ENCODE data around the gene CCDC88A.
"Not testable (repeated sequence)": the region's sequence is repeated elsewhere in the genome, so short reads cannot be mapped to it uniquely, and the experiment has no call there.

The CCDC88A gene

DNA sequence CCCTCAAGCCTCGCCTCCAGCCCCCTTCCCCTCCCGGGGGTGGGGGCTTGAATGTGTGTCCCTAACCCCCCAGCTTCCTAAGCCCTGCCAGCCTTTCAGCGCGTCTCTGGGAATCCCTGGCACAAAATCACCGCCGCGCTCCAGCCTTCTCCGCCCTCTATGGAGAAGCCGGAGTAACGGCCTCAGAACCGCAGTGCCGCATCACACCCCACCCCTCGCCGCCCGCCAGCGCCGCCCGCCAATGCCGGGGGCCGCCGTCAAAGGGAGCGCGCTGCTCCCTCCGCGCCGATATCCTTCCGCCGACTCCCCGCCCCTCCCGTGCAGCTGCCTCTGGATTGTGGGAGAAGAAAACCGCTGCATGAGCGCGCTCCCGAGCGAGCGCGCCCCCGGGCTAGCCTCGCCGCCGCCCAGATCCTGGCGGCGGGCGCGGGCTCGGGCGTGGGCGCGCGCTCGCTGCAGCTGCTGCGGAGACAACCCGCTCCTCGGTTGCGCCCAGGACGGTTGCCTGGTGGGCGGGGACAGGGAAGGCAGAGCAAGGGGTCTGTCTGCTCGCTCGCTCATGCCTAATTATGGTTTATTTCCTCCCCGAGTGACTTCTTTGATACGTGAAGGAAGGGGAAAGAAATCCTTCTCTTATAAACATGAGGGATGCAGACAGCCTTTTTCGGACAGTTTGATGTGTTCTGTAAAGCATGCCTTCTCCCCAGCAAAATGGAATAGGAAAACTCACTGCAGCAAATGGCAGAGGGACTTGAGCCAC lies at the start of gene CCDC88A:
Gene CCDC88A, minus strand, starts transcription at position 178 of the 760 bp plus-strand sequence. CDS start 777 bp downstream, outside the sequence.
- peak; percentile 71 for DNase-seq

DNA sequence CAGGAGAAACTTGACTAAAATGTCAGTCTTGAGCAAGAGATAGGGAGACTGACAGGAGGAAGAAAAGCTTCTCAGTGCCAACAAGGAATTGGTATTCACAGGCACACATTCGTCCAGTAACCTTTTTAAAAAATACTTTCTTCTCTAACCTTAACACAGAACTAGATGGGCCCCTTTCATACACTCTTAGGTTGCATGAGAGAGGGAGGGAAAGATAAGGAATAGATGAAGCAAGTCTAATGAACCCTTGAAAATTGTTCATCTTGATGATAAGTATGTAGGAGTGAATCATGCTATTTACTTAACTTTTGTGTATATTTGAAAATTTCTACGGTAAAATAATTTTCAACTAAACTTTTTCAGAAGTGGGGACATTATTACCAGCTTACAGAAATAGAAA lies 42.0 kb upstream of the CCDC88A start:
- DNase-seq, result no peak

DNA sequence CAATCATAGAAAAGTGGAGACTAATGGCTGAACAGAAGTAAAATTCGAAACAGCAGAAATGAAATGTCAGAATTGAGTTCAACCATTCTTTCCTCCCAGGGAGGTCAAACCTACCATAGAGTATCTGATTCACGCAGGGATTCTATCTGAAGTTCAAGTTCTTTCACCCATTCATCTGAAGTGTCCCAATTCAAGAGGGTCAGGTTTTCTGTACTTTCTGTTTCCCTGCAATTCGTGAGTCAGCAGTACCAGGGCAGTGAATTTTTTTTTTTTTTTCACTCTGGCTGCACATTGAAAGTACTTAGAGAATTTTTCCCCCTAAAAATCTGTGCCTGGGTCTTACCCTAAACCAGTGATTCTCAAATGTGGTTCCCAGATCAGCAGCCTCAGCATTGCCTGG lies 40.9 kb upstream of the CCDC88A start:
- DNase-seq, result no peak

- no peak for DNase-seq
Measured at GRCh38 chr2:55459714-55460274, 40.1 kb upstream of the CCDC88A start.

- no peak for DNase-seq
Measured at GRCh38 chr2:55459279-55459678, 39.6 kb upstream of the CCDC88A start.

DNA sequence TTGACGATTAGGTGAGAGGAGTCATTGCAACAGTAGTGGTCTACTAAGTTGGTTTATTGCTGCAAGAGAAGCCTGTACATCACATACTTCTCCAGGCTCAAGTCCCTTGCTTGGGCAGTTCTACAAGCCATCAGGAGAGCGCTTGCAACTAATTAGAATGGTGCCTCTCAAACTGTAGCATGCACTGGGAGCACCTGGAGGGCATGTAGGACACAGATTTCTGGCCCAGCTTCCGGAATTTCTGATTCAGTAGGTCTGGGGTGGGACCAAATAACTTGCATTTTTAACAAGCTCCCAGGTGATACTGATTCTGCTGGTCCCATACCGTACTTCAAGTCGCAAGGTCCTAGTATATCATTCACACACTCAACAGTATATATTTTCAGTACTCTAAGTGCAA lies 34.5 kb upstream of the CCDC88A start:
- no peak for DNase-seq

DNA sequence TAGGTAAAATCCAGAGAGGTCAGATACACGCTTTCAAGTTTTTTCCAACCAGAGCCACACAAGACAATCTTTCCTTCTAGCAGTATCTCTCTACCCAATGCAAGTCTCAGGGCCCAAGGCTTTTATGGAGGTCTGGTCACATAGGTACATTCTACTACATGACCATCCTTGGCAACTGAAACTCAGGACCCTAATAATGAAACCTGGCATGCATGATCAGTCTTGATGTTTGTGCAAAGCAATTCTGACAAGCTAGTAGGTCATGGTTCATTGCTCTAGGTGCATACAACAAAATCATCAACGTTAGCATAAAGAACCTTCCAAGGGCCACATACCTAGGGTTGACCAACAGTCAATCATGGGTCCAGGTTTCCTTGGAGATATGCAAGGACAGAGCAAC lies 33.2 kb upstream of the CCDC88A start:
- DNase-seq, result no peak

DNA sequence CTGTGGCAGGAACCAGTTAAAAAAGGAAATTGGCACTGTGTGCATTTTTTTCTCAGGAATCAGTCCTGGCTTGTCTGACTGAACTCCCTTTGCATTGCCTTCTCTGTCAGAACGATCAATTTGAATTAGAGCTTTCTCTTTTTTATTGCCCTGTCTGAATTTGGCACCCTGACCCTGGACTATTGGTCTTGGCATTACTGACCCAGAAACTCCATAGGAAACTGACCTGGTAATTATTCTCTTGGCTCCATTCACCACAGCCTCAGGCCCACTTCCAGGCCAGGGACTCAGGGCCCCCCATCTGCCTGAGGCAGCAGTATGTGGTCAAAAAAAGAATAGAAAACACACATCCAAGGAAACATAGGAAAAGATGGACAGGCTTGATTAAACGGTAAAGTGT lies 32.0 kb upstream of the CCDC88A start:
- no peak for DNase-seq

- DNase-seq, result not testable (repeated sequence)
Measured at GRCh38 chr2:55450014-55450413, 30.4 kb upstream of the CCDC88A start.

DNA sequence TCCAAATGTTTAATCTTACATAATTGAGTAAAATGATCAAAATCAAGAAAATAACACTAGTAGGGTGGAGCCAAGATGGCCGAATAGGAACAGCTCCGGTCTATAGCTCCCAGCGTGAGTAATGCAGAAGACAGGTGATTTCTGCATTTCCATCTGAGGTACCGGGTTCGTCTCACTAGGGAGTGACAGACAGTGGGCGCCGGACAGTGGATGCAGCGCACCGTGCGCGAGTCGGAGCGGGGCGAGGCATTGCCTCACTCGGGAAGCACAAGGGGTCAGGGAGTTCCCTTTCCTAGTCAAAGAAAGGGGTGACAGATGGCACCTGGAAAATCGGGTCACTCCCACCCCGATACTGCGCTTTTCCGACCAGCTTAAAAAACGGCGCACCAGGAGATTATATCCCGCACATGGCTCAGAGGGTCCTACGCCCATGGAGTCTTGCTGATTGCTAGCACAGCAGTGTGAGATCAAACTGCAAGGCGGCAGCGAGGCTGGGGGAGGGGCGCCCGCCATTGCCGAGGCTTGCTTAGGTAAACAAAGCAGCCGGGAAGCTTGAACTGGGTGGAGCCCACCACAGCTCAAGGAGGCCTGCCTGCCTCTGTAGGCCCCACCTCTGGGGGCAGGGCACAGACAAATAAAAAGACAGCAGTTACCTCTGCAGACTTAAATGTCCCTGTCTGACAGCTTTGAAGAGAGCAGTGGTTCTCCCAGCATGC lies 22.5 kb upstream of the CCDC88A start:
- DNase-seq, result not testable (repeated sequence)

DNA sequence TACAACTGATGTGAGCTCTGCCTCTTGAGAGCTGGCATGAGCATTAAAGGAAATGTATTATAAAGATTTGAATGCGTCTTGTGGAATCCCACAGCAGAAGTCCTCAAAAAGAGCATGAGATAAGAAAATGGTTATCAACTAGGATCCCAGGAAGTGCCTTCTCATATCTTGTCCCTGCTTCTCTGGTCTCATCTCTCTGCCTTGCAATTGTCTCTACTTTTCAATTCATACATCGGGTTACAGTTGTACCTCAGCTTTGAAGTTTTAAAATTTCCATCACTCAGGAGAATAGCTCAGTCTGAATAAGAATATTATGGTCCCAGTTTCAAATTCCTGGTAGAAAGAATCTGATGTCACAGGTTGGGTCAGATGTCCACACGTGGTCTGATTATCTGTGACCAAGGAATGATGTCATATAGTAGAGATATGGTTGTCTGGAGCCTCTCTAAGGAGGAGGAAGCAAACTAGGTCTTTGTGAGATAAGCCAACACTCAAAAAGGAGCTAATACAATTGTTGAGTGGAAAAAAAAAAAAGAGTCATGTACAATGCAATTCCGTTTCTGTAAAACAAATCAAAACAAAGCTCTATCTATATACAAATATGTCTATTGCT lies 21.7 kb upstream of the CCDC88A start:
- DNase-seq, result no peak

DNA sequence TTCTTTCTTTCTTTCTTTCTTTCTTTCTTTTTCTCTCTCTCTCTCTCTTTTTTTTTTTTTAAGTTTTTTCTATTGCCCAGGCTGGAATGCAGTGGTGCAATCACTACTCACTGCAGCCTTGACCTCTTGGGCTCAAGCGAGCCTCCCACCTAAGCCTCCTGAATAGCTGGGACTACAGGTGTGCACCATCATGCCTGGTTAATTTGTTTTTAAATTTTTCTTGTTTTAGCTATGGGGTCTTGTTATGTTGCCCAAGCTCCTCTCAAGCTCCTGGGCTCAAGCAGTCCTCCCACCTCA lies 19.4 kb upstream of the CCDC88A start:
- DNase-seq, result no peak

DNA sequence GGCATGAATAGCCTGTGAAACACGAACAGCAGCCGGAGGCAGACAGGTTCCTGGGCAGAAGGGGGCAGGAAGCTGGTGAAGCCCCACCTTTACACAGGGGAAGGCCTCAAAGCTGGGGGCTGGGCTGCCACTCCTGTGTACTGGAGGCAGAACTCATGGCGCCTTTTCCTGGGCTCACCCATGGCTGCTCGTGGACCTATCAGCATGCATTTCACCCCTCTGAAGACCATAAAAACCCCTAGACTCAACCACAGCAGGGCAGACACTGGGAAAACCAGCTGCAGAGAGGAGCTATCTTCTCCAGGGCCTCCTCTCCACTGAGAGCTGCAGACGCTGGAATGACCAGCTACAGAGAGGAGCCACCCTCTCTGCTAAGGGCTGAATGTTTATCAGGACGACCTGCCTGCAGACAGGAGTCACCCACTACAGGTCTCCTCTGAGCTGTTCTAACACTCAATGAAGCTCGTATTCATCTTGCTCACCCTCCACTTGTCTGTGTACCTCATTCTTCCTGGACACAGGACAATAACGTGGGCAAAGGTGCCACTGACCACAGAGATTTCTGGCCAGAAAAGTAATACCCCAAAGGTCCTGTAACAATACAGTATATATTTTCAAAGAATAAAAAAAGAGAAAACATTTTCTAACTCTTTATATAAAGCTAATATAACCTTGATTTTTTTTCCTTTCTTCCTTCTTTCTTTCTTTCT lies 18.9 kb upstream of the CCDC88A start:
- no peak for DNase-seq

DNA sequence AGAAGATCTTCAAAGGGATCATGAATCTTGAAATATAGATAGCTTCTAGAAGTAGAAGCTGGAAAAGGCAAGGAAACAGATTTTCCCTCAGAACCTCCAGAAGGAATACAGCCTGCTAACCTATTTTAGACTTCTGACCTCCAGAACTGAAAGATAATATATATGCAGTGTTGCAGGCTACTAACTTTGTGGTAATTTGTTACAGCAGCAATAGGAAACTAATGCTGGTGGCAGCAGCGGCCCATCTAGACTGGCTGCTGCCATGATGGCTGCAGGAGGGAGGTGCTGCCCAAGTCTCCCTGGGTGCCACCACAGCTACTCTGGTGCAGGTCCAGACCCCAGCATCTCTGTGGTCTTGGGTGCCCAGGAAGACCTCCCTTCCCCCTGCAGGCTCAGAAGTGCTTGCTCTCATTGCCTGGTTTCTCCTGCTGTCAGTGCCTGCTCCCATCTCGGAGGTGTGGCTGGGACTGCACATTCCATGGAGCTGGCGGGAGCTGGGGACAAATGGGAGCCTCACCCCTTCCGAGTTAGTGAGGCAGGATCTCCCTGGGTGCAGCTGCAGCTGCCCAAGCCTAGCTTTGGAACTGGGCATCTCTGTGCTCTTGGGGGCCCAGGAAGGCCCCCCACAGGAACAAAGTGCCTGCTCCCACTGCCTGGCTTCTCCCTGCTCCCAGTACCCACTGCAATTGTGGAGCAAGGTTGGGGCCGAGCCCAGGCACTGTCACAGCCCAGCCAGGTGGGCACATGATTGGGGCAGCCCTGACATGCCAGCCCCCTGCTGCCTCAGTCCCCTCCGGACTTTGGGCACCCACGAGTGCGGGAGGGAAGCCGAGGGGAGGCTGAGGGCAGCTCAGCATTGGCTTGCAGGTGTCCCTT lies 18.1 kb upstream of the CCDC88A start:
- DNase-seq, result no peak

DNA sequence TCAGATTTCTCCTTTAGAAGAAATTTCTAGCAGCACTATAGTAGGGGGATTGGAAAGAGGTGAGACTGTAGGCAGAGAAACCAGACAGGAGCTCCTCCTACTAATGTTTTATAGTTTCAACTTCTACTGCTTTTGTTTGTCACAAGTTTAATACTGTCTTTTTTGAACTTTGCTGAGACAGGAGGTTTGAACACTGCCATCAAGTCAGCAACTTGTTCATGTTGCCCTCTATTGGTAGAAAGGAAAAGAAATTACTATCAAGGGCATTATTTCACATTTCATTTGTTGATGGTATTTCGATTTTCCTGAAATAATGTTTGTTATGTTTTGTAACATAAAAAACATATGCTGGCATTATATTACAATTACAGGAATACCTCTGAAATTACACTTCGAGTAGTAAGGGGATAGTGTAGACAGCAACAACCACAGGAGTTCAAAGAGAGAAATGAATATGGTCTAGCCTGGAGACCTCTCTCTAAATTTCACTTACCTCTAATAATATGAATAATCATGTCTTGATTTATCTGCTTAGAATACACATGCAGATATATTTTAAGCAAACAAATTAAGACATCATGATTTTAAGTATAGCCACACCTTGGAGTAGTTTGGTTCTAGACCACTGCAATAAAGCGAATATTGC lies 12.4 kb upstream of the CCDC88A start:
- DNase-seq, result no peak

- DNase-seq, result no peak
Measured at GRCh38 chr2:55430211-55430975, 10.7 kb upstream of the CCDC88A start.

DNA sequence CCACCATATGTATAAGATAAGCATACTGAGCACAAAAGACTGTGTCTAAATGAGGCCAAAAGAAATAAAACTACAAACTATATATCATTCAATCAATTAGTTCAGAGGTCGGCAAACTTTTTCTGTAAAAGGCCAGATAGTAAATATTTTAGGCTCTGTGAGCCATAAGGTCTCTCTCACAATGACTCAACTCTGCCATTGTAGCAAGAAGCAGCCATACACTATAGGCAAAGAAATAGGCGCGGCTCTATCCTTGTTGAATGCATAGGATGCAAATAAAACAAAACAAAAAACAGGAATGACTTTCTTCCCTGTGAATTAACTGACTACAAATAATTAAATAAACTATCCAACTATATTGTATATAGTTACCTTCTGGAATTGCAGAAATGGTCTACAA lies 8.6 kb upstream of the CCDC88A start:
- no peak for DNase-seq

- no peak for DNase-seq
Measured at GRCh38 chr2:55425431-55425831, 5.8 kb upstream of the CCDC88A start.

DNA sequence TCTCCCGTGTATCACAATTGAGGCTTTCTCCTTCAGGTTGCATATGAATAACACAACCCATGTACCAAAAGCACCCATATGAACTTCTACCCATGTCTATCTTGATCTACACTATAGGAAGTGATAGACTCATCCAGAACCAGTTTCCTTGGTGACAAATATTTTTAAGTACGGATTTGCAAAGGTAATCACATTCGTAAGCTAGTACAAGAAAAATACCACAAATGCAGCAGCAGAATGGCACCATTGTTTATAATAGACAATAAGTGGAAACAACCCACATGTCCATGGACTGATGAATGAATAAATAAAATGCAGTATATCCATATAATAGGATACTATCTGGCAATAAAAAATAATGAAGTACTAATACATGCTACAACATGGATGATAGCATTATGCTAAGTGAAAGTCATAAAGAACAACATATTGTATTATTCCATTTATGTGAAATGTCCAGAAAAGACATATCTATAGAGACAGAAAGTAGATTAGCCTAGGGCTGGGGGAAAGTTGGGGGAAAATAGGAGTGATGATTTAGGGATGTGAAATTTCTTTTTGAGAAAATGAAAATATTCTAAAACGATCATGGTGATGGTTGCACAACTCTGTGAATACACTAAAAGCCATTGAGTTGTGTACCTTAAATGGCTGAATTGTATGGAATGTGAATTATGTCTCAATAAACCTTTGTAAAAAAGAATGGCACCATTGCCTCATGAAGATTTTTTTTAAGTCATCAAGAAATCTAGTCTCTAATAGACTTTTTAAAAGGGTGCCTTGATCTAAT lies 3.4 kb upstream of the CCDC88A start:
- no peak for DNase-seq

GRCh38 chr2:55421326-55421725 lies 1.7 kb upstream of the CCDC88A start:
- DNase-seq, result no peak
